Measurements from ENCODE around the gene DCLRE1B.

DCLRE1B gene

DNA sequence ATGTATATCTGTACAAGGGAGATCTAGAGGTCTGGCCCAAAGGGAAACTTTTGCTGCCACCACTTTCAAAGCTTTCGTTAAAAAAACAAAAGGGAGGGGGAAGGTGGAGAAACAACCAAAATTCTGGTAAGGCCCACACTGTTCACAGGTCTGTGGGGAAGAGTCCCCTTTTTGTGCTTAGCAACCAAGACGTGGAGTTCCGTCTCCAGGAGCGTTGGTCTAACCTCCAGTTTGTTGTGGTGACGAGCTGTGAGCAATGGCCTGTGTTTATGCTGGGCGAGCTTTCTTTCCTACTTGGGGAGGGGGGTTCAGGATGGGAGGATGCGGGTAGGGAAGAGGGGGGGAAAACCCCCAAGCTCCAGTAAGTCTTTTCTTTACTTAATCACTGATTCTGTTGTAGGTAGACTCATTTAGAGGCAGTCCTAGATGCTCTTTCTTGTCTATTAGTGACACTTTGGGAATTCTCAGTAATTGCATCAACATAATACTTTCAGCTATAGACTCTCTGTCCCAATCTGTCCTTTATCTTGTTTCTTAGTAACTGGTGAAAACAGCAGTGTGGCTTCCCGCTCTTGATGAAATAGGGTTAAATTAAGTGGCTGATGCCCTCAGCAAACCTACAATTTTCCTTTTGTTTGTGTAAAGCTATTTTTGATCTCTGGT, 25.5 kb downstream of the DCLRE1B start:
- no peaks in the 10 kb centered on the region for H3K27me3 ChIP-seq (ENCODE audit: low read length)
- peaks cover 4% of the 10 kb centered on the region; the same call in 1 of the 2 replicates for H4K20me1 ChIP-seq (ENCODE audit: low read depth, low read length)

DNA sequence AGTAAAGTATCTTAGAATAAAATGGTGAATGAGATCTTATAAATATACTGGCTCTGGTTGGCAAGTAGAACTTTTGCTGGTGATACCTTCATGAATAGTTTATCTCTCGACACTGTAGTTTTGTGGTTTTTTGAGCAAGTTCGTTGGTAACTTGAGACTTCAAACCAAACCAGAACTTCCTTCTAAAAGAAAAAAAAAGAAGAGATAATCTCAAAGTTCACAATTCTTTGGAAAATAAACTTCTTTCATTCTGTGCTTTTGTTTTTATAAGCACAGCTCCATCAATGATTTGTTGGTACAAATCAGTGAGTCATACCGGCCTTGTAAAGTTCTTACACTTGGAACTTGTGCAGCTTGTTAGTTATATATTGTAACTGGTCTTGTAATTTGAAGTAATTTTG, 26.3 kb downstream of the DCLRE1B start:
- Histone ChIP-seq H3K79me2 (ENCODE audit: insufficient read depth, low read length) (peaks cover 68% of the 10 kb centered on the region), H3K9me2 (replicated peaks; ENCODE audit: insufficient read depth, low read length) (no peaks in the 10 kb centered on the region), H3K4me3 (ENCODE audit: insufficient read depth, low read length, poor library complexity, severe bottlenecking) (peak overlapping the region; percentile 81), H3F3A (ENCODE audit: insufficient read depth) (peaks cover 7% of the 10 kb centered on the region; the same call in 1 of the 2 replicates), H4K20me1 (ENCODE audit: low read depth, low read length) (peaks cover 4% of the 10 kb centered on the region; the same call in 1 of the 2 replicates), H2AFZ (ENCODE audit: low read depth, low read length, severe bottlenecking) (no peak overlapping the region), H3K27ac (ENCODE audit: low read depth, low read length) (peak overlapping the region; percentile 44), H3K27me3 (ENCODE audit: low read length) (no peaks in the 10 kb centered on the region), H3K36me3 (ENCODE audit: low read length) (no peaks in the 10 kb centered on the region), H3K9me3 (ENCODE audit: insufficient read depth, low read length) (no peaks in the 10 kb centered on the region), H3K4me2 (ENCODE audit: low read depth, low read length, poor library complexity, severe bottlenecking) (peak overlapping the region; percentile 62), H3K9ac (ENCODE audit: low read length) (peak overlapping the region; percentile 68; the same call in 1 of the 2 replicates)
- TF ChIP-seq, protein P1, sequence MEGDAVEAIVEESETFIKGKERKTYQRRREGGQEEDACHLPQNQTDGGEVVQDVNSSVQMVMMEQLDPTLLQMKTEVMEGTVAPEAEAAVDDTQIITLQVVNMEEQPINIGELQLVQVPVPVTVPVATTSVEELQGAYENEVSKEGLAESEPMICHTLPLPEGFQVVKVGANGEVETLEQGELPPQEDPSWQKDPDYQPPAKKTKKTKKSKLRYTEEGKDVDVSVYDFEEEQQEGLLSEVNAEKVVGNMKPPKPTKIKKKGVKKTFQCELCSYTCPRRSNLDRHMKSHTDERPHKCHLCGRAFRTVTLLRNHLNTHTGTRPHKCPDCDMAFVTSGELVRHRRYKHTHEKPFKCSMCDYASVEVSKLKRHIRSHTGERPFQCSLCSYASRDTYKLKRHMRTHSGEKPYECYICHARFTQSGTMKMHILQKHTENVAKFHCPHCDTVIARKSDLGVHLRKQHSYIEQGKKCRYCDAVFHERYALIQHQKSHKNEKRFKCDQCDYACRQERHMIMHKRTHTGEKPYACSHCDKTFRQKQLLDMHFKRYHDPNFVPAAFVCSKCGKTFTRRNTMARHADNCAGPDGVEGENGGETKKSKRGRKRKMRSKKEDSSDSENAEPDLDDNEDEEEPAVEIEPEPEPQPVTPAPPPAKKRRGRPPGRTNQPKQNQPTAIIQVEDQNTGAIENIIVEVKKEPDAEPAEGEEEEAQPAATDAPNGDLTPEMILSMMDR (IDR thresholded peaks at IDR 0.05; ENCODE audit: insufficient read depth, low read length, poor library complexity, severe bottlenecking): no peak
- TF ChIP-seq EZH2phosphoT487 (conservative IDR thresholded peaks at IDR 0.05; ENCODE audit: low read length): no peak

More for the DNA sequence above, 25.5 kb downstream of the DCLRE1B start:
- Histone ChIP-seq H3F3A (ENCODE audit: insufficient read depth) (peaks cover 7% of the 10 kb centered on the region), H2AFZ (ENCODE audit: low read depth, low read length, severe bottlenecking) (peak overlapping the region; percentile 25), H3K9ac (ENCODE audit: low read length) (peak overlapping the region; percentile 68), H3K4me3 (ENCODE audit: insufficient read depth, low read length, poor library complexity, severe bottlenecking) (peak overlapping the region; percentile 81), H3K36me3 (ENCODE audit: low read length) (no peaks in the 10 kb centered on the region), H3K79me2 (ENCODE audit: insufficient read depth, low read length) (peaks cover 60% of the 10 kb centered on the region), H3K9me2 (replicated peaks; ENCODE audit: insufficient read depth, low read length) (no peaks in the 10 kb centered on the region), H3K9me3 (ENCODE audit: insufficient read depth, low read length) (no peaks in the 10 kb centered on the region), H3K4me2 (ENCODE audit: low read depth, low read length, poor library complexity, severe bottlenecking) (peak overlapping the region; percentile 62), H3K27ac (ENCODE audit: low read depth, low read length) (peak overlapping the region; percentile 56)
- no peak for TF ChIP-seq EZH2phosphoT487 (conservative IDR thresholded peaks at IDR 0.05; ENCODE audit: low read length)
- TF ChIP-seq, protein P1 (IDR thresholded peaks at IDR 0.05; ENCODE audit: insufficient read depth, low read length, poor library complexity, severe bottlenecking): no peak

DNA sequence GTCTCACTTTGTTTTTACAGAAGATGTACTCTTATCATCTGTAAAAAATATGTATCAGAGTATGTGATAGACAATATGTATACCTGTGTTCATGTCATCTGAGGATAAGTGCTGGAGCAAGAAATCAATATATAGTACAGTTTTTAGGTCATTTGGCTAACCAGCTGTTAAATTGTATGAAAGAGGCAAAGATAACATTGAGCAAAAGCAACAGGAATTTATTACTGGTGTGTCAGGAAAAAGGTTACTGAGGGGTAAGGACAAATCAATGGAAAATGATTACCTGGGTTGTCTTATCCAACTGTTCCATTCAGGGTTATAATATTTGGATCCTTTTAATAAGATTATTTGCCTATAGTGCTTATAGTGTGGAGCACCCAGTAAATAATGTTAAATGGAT, 28.9 kb downstream of the DCLRE1B start:
- H3K9me2 ChIP-seq (replicated peaks; ENCODE audit: insufficient read depth, low read length): no peaks in the 10 kb centered on the region
- no peaks in the 10 kb centered on the region for H3K27me3 ChIP-seq (ENCODE audit: low read length)
- no peak for TF ChIP-seq EZH2phosphoT487 (conservative IDR thresholded peaks at IDR 0.05; ENCODE audit: low read length)
- TF ChIP-seq, protein P1 (IDR thresholded peaks at IDR 0.05; ENCODE audit: insufficient read depth, low read length, poor library complexity, severe bottlenecking): no peak
- no peak overlapping the region for H3K4me2 ChIP-seq (ENCODE audit: low read depth, low read length, poor library complexity, severe bottlenecking)
- no peaks in the 10 kb centered on the region for H3K9me3 ChIP-seq (ENCODE audit: insufficient read depth, low read length)
- H4K20me1 ChIP-seq (ENCODE audit: low read depth, low read length): peaks cover 12% of the 10 kb centered on the region; the same call in 1 of the 2 replicates
- H3K27ac ChIP-seq (ENCODE audit: low read depth, low read length): no peak overlapping the region
- H3K36me3 ChIP-seq (ENCODE audit: low read length): no peaks in the 10 kb centered on the region; the same call in 1 of the 2 replicates
- H3K4me3 ChIP-seq (ENCODE audit: insufficient read depth, low read length, poor library complexity, severe bottlenecking): no peak overlapping the region
- no peak overlapping the region for H2AFZ ChIP-seq (ENCODE audit: low read depth, low read length, severe bottlenecking)
- peaks cover 93% of the 10 kb centered on the region for H3K79me2 ChIP-seq (ENCODE audit: insufficient read depth, low read length)
- H3F3A ChIP-seq (ENCODE audit: insufficient read depth): no peaks in the 10 kb centered on the region; the same call in 1 of the 2 replicates
- no peak overlapping the region for H3K9ac ChIP-seq (ENCODE audit: low read length)
